ENCODE measurements around the gene DENND5A.

DENND5A gene

DNA sequence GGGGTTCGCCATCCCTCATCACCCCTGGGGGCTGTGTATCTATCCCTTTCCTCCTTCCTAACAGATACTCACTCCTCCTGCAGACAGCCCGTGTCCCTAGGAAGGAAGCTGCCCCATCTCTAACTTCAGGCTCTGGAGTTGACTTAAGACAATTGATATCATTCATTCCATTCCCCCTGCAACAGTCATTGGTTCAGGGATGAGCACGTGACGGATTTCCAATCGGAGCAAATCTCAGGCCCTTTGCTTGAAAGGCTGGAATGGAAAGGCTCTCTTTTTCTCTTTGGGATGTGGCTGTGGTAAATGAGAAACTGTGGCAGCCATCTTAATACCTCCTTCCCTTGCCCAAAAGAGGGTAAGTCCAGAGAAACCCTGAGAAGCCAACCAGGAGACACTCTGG lies 168.7 kb downstream of the DENND5A start:
- no peak for DNase-seq (ENCODE audit: low read depth)

DNA sequence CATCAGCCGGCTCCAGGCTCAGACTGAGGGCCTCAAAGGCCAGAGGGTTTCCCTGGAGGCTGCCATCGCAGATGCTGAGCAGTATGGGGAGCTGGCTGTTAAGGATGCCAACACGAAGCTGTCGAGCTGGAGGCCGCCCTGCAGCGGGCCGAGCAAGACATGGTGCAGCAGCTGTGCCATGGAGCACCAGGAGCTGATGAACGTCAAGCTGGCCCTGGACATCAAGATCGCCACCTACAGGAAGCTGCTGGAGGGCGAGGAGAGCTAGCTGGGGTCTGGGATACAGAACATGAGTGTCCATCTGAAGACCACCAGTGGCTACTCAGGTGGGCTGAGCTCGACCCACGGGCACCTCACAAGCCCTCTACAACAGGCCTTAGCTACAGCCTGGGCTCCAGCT lies 169.7 kb downstream of the DENND5A start:
- DNase-seq (ENCODE audit: low read depth), result no peak

GRCh38 chr11:9094420-9094819 lies 170.7 kb downstream of the DENND5A start:
- no peak for DNase-seq (ENCODE audit: low read depth)

- no peak for DNase-seq (ENCODE audit: low read depth)
Measured at GRCh38 chr11:9092853-9093778, 172.0 kb downstream of the DENND5A start.

DNA sequence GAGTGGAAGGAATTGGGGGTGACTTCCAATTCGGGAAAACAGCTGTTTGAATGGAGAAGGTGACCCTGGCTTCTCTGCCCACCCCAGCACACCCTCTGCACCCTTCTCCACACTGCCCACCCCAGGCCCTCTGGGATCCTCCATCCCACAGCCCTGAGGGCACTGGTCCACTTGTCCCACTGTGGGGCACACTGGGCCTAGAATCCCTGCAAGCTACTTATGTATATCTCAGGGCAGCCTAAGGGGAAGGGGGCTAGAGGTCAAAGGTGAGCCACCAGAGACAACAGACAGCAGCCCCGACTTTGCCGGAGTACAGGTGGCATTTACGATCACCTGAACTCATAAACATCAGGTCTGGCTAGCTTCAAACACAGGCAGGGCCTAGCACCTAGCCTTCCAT lies 173.1 kb downstream of the DENND5A start:
- no peak for DNase-seq (ENCODE audit: low read depth)

DNA sequence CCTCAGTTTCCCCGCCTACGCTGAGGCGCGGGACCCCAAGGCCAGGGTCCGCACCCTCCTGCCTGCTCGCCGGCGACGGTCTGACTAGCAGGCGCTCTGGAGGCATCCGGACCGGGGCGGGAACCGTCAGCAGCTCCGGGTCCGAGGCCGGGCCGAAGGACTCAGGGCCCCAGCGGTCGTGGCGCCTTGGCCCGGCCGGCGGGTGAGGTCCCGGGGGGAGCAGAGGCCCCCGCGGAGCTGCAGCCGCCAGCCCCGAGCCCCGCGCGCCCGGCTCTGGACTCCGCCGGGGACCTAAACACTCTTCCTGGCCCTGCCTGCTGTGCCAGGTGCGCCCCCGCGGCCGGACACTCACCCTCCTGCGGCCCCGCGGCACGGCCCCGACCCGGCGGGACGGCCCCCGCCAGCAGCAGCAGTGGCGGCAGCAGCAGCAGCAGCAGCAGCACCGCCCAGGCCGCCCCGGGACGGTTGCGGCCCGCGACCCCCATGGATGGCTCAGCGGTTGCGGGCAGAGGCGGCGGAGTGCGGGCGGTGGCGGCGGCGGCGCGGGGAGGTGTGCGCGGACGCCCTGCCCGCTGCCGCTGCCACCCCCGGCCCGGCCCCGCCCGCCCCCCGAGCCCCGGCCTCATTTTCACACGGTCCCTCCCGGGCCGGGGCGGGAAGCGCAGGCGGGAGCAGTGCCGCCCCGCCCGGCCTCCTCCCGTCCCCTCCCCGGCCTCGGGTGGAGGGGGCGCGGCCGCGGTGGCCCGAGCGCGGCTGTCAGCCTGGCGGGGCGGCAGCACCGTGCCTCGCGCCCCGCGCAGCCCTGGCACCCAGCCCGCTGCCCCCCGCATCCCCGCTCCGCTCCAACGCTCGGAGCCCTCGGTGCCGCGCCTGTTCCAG lies 173.9 kb downstream of the DENND5A start, which contains the start of gene SCUBE2:
Gene SCUBE2 (minus strand): TSS at position 556 of the 879 bp plus-strand sequence. CDS start 71 bp downstream, at position 485.
- no peak for DNase-seq (ENCODE audit: low read depth)

GRCh38 chr11:9090488-9091043 lies 174.6 kb downstream of the DENND5A start:
- DNase-seq (ENCODE audit: low read depth), result no peak

- no peak for DNase-seq (ENCODE audit: low read depth)
Measured at GRCh38 chr11:9089636-9090035, 175.5 kb downstream of the DENND5A start.

- DNase-seq (ENCODE audit: low read depth), result no peak
Measured at GRCh38 chr11:9089061-9089460, 176.1 kb downstream of the DENND5A start.

Measured in stimulated activated CD8-positive, alpha-beta memory T cell treated with anti-CD3 and anti-CD28 coated beads, Interleukin-4, amount 100 ng/mL, for 24 hours (primary cell).